GM12892 (cell line): ENCODE results near the gene VOPP1.

Experiments
- POLR2A ChIP-seq: IDR thresholded peaks from 2 replicates; pipeline ENCODE4 v1.6.1; 2011; ENCODE audit warnings: low read depth, low read length, control low read depth
- POLR2AphosphoS5 ChIP-seq: IDR thresholded peaks from 2 replicates; pipeline ENCODE4 v1.6.1; 2011; ENCODE audit warnings: low read depth, low read length, control low read depth
- TAF1 ChIP-seq: IDR thresholded peaks from 2 replicates; pipeline ENCODE4 v1.6.1; 2011; ENCODE audit warnings: low read depth, mild to moderate bottlenecking, control low read depth, low read length, borderline replicate concordance

- TF ChIP-seq POLR2A = no peak
- TF ChIP-seq POLR2AphosphoS5 = no peak
- no peak for TF ChIP-seq TAF1
These were observed 10.6 kb downstream of the VOPP1 start for GRCh38 chr7:55561690-55562089.
